Endothelial cell of umbilical vein (primary cell): Measurements from ENCODE around the gene NRG3. TPM values are rescaled to one million over a fixed set of nuclear protein-coding genes. Genes with fewer than 3 reads are reported as not detected.

ENCODE experiments used
- BruUV-seq: library from RNA; stranded (reverse); fragments of 400-500 nt; replicated peaks from 2 replicates; lab custom pipeline; 2021; lab: Mats Ljungman, UMichigan
- CTCF ChIA-PET: fragments of 300-600, 350-600 bp; sonication (Branson Sonifier 250); formaldehyde crosslinking; loops from one replicate; lab custom pipeline; 2021; ENCODE audit warnings: antibody characterized with exemption, inconsistent platforms; lab: Charles Lee
- POLR2A ChIA-PET: fragments of 300-600, 350-600 bp; sonication (Branson Sonifier 250); formaldehyde crosslinking; loops from one replicate; lab custom pipeline; 2021; ENCODE audit warnings: antibody characterized with exemption, inconsistent platforms; lab: Charles Lee
- DNase-seq: peaks from one replicate; pipeline ENCODE4 v3.0.0-alpha.2; 2011; ENCODE audit warnings: low read depth, low spot score
- FAIRE-seq: peaks from 2 replicates; lab custom pipeline; 2011; peaks lifted over from hg19 to GRCh38; lab: Jason Lieb, UNC
- H2AFZ ChIP-seq: 2 replicates; pipeline ENCODE4 v1.6.0; 2012; ENCODE audit warnings: low read depth, low read length, control low read depth, inconsistent platforms
- H3K27ac ChIP-seq: 2 replicates; pipeline ENCODE4 v1.5.1; 2011; ENCODE audit warnings: low read depth, mild to moderate bottlenecking, control low read depth, low read length, moderate library complexity; ENCODE audit not compliant: insufficient read depth
- H3K27me3 ChIP-seq, 2 experiments: 2 replicates each; pipeline versions ENCODE4 v1.6.0 to v1.6.1; 2011; ENCODE audit warnings: low read length in 2 of 2, mixed read lengths in 1 of 2; ENCODE audit not compliant: control insufficient read depth in 2 of 2, insufficient read depth in 2 of 2
- H3K36me3 ChIP-seq, 2 experiments: 2 replicates in 1 of 2; 3 replicates in 1 of 2; pipeline ENCODE4 v1.5.1; 2011; ENCODE audit warnings: low read length in 2 of 2, mild to moderate bottlenecking in 1 of 2, moderate library complexity in 1 of 2; ENCODE audit not compliant: control insufficient read depth in 2 of 2, insufficient read depth in 2 of 2; ENCODE audit errors: extremely low read depth in 1 of 2
- H3K4me1 ChIP-seq: 3 replicates; pipeline ENCODE4 v1.5.1; 2011; ENCODE audit warnings: mild to moderate bottlenecking, low read length; ENCODE audit not compliant: control insufficient read depth, insufficient read depth; ENCODE audit errors: extremely low read depth
- H3K4me2 ChIP-seq: 2 replicates; pipeline ENCODE4 v1.6.1; 2011; ENCODE audit warnings: low read length, control low read depth, mixed read lengths; ENCODE audit not compliant: insufficient read depth
- H3K4me3 ChIP-seq, 3 experiments: fragments of 200-600 bp in 1 of 3; sonication (generic), shearing (Covaris generic) in 1 of 3; replicated peaks in 1 of 3; 2 replicates each; pipeline ENCODE4 v1.5.1; 2011 to 2016; ENCODE audit warnings: control low read depth in 3 of 3, low read length in 3 of 3, mild to moderate bottlenecking in 2 of 3, inconsistent platforms in 1 of 3, low read depth in 1 of 3, moderate library complexity in 1 of 3; ENCODE audit not compliant: insufficient read depth in 1 of 3
- H3K79me2 ChIP-seq: 2 replicates; pipeline ENCODE4 v1.6.0; 2012; ENCODE audit warnings: low read length, inconsistent platforms; ENCODE audit not compliant: control insufficient read depth, insufficient read depth
- H3K9ac ChIP-seq: replicated peaks from 2 replicates; pipeline ENCODE3; 2011; ENCODE audit warnings: low read length, control low read depth; ENCODE audit not compliant: insufficient read depth; ENCODE audit errors: extremely low read depth
- H3K9me1 ChIP-seq: replicated peaks from 3 replicates; pipeline ENCODE4 v1.6.0; 2011; ENCODE audit warnings: mild to moderate bottlenecking, low read length; ENCODE audit not compliant: control insufficient read depth, insufficient read depth; ENCODE audit errors: extremely low read depth
- H3K9me3 ChIP-seq: replicated peaks from 2 replicates; pipeline ENCODE4 v1.5.1; 2012; ENCODE audit warnings: low read length, inconsistent platforms; ENCODE audit not compliant: control insufficient read depth, insufficient read depth
- H4K20me1 ChIP-seq: replicated peaks from 2 replicates; pipeline ENCODE3; 2011; ENCODE audit warnings: mild to moderate bottlenecking, low read length; ENCODE audit not compliant: control insufficient read depth, insufficient read depth; ENCODE audit errors: extremely low read depth
- EZH2 ChIP-seq: IDR thresholded peaks from 2 replicates; pipeline ENCODE4 v1.6.1; 2012; ENCODE audit warnings: borderline replicate concordance, low read depth, mild to moderate bottlenecking, moderate library complexity, low read length, inconsistent platforms; ENCODE audit not compliant: severe bottlenecking
- FOS ChIP-seq: IDR thresholded peaks from 2 replicates; pipeline ENCODE4 v1.6.1; 2011; ENCODE audit warnings: mild to moderate bottlenecking, low read length, moderate library complexity, borderline replicate concordance; ENCODE audit not compliant: insufficient read depth
- GATA2 ChIP-seq: IDR thresholded peaks from 2 replicates; pipeline ENCODE4 v1.7.0; 2011; ENCODE audit warnings: low read depth, mild to moderate bottlenecking, moderate library complexity, mixed read lengths, low read length; ENCODE audit not compliant: insufficient read length, insufficient read depth
- JUN ChIP-seq: IDR thresholded peaks from 2 replicates; pipeline ENCODE4 v1.6.1; 2011; ENCODE audit warnings: borderline replicate concordance, low read depth; ENCODE audit not compliant: insufficient read length, insufficient read depth
- MYC ChIP-seq: IDR thresholded peaks from one replicate; pipeline ENCODE4 v1.6.1; 2011; ENCODE audit warnings: mild to moderate bottlenecking, low read depth, low read length
- POLR2A ChIP-seq: IDR thresholded peaks from 2 replicates; pipeline ENCODE4 v1.6.1; 2012; ENCODE audit warnings: low read depth, mild to moderate bottlenecking, control low read depth, low read length
- POLR2AphosphoS5 ChIP-seq: IDR thresholded peaks from 2 replicates; pipeline ENCODE4 v1.6.1; 2012; ENCODE audit warnings: low read depth, mild to moderate bottlenecking, control low read depth, low read length, moderate library complexity; ENCODE audit not compliant: insufficient read depth
- dilution Hi-C: fragments of 300-500 bp; cut with MboI; formaldehyde crosslinking; loops from one replicate; pipeline ENCODE4 v1.15.0; 2019; ENCODE audit warnings: low sequenced_read_pairs; ENCODE audit not compliant: extremely low pct_ligation_motif_present
- intact Hi-C: fragments of 100-400 bp; cut with micrococcal nuclease; formaldehyde crosslinking; loops from one replicate; pipeline ENCODE4 v1.10.0; 2022
- polyA plus RNA-seq, 4 experiments: library from polyadenylated mRNA; depleted of rRNA in 3 of 4; stranded (reverse) in 3 of 4; unstranded in 1 of 4; fragments of >200 nt; gene quantifications; 2 replicates each; pipeline versions ENCODE4 v1.2.1 to v1.2.3, GENCODE V29; 2011 to 2012; ENCODE audit warnings: missing spikeins in 1 of 4
- total RNA-seq: library from RNA; stranded (reverse); gene quantifications from 2 replicates; pipeline ENCODE4 v1.2.3, GENCODE V29; 2021
- TF ChIP-seq, protein P1 (sequence below), 2 donors: IDR thresholded peaks; 1 replicate in 1 of 2; 2 replicates in 1 of 2; pipeline ENCODE4 v1.5.1; 2011; ENCODE audit warnings: low read length in 2 of 2, mild to moderate bottlenecking in 2 of 2, moderate library complexity in 2 of 2, control low read depth in 1 of 2, inconsistent platforms in 1 of 2, low read depth in 1 of 2; ENCODE audit not compliant: insufficient read depth in 1 of 2; ENCODE audit errors: extremely low read depth in 1 of 2
- TF ChIP-seq, protein P2 (sequence below): IDR thresholded peaks from 2 replicates; pipeline ENCODE4 v1.6.1; 2011; ENCODE audit not compliant: insufficient read depth, insufficient read length

NRG3 gene
- total and polyA plus RNA-seq, 2 donors (not counting 3 experiments of a cell fraction or from before 2014, with no cell fraction given): 1.9 to 3.9 TPM

DNA sequence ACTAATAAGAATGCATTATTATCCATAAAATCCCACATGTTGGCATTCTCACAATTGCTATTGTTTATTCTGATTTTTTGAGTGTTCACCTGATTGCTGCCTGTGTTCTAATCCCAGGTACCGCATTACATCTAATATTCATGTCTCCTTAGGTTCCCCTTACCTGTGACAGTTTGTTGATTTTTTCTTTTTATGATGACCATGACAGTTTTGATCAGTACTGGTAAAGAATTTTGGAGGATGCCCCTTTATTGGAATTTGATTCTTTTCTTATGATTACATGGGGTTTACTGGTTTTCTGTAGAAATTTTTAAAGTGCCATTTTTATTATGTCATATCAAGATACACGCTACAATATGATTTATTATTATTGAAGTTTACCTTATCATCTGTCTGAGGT is 1091.1 kb downstream of the NRG3 start:
- Histone ChIP-seq H4K20me1 (no peaks in the 10 kb centered on the region), H3K9ac (no peak overlapping the region), H3K4me1 (no peaks in the 10 kb centered on the region), H3K27me3 (no peaks in the 10 kb centered on the region), H3K27ac (no peak overlapping the region), H3K4me2 (no peak overlapping the region), H3K36me3 (no peaks in the 10 kb centered on the region), H2AFZ (no peak overlapping the region), H3K4me3 (no peak overlapping the region), H3K9me1 (no peaks in the 10 kb centered on the region), H3K9me3 (no peaks in the 10 kb centered on the region), H3K79me2 (no peaks in the 10 kb centered on the region)
- no TSS peak for BruUV-seq
- TF ChIP-seq POLR2A (no peak), GATA2 (no peak), MYC (no peak), FOS (no peak), EZH2 (no peak), JUN (no peak), POLR2AphosphoS5 (no peak)
- TF ChIP-seq, protein P1, sequence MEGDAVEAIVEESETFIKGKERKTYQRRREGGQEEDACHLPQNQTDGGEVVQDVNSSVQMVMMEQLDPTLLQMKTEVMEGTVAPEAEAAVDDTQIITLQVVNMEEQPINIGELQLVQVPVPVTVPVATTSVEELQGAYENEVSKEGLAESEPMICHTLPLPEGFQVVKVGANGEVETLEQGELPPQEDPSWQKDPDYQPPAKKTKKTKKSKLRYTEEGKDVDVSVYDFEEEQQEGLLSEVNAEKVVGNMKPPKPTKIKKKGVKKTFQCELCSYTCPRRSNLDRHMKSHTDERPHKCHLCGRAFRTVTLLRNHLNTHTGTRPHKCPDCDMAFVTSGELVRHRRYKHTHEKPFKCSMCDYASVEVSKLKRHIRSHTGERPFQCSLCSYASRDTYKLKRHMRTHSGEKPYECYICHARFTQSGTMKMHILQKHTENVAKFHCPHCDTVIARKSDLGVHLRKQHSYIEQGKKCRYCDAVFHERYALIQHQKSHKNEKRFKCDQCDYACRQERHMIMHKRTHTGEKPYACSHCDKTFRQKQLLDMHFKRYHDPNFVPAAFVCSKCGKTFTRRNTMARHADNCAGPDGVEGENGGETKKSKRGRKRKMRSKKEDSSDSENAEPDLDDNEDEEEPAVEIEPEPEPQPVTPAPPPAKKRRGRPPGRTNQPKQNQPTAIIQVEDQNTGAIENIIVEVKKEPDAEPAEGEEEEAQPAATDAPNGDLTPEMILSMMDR (IDR thresholded peaks at IDR 0.05; ENCODE audit: extremely low read depth in 1 of 2, insufficient read depth in 1 of 2, low read depth in 1 of 2, low read length in 2 of 2): no peak
- TF ChIP-seq, protein P2, sequence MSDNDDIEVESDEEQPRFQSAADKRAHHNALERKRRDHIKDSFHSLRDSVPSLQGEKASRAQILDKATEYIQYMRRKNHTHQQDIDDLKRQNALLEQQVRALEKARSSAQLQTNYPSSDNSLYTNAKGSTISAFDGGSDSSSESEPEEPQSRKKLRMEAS: no peak
- POLR2A ChIA-PET: no interaction called here
- FAIRE-seq: no peak
- intact Hi-C loops: loop anchor here (5.0 to 10.0 kb wide), 2 partner anchors 169 to 1121 kb away; no protein-coding TSS in a partner anchor
- dilution Hi-C loops: no loop called here
- CTCF ChIA-PET: interaction anchor here (1.2 kb wide), 1 partner anchor 905 kb away, joined by 3 read pairs; no protein-coding TSS in a partner anchor
- DNase-seq: no peak
